ENCODE data around the gene ENHO. TPM values are rescaled to one million over a fixed set of nuclear protein-coding genes. Genes with fewer than 3 reads are reported as not detected.
"Not testable (repeated sequence)": the region's sequence is repeated elsewhere in the genome, so short reads cannot be mapped to it uniquely, and the experiment has no call there.

ENHO gene
- total RNA-seq, 1 donor from 2014 or later: 0.07 TPM

DNA sequence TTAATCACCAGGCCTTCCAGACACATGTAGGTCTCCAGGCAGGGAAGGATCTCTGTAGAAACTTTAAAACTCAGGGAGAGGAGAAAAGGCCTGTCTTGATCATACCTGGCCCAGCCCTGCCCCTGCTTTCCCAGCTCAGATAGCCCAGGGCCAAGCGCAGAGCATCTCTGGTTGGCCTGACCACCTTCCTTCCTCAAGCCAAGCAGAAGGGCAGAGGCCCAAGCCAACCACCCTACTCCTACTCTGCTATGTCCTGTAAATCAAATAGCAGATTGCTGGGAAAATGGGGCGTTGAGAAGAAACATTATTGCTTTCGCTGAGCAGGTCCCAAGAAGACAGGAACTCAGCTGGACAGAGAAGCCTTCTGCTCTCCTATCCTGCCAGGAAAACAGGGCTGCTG, 14.3 kb downstream of the ENHO start:
- DNase-seq (ENCODE audit: low read depth, low spot score): no peak

DNA sequence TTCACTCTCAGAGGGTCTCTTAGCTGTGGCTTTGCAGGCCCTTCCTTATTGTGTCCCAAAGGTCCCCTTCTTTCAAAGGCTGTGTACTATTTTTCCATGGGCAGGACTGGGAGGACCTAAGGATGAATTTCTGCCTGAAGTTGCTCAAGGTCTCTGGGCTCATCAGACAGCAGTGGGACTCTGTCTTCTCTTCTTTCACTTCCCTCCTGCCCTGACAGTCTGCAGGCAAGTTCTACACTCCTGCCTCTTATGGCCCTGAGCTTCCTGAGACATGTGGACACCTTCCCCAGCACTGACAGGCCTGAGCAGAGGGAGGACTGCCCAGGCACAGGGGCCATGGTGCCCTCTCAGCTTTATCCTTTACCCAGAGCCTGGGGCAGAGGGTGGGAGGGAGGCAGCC, 14.8 kb downstream of the ENHO start:
- no peak for DNase-seq (ENCODE audit: low read depth, low spot score)

DNA sequence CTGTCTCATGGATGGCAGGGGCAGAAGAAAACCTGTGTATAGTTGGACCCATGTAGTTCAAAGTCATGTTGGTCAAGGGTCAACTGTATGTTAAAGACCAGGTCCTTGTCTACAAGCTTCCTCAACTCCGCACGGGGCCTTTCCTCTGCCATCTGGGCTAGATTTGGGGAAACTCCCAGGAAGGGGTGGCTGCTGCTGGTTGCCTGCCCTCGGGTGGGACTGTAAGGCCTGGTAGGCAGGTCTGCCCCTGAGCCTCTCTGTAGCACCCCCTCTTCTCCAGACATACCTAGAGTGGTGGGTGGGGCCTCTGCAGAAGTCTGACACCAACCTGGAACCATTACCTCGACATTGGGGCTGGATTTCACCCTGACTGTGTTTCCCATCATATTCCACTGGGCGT, 15.2 kb downstream of the ENHO start:
- no peak for DNase-seq (ENCODE audit: low read depth, low spot score)

DNA sequence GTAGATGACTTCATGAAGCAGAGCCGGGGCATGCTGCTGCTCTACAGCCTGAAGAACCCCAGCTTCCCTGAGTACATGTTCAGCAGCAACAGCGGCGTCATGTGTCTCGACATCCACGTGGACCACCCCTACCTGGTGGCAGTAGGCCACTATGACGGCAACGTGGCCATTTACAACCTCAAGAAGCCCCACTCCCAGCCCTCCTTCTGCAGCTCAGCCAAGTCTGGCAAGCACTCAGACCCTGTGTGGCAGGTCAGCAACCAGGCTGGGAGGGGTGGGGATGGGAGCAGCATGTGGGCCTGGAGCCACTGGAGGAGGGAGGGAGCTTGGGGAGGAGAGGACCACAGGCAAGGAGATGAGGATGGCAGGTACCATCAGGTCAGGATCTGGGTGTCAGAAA, 16.2 kb downstream of the ENHO start:
- no peak for DNase-seq (ENCODE audit: low read depth, low spot score)

DNA sequence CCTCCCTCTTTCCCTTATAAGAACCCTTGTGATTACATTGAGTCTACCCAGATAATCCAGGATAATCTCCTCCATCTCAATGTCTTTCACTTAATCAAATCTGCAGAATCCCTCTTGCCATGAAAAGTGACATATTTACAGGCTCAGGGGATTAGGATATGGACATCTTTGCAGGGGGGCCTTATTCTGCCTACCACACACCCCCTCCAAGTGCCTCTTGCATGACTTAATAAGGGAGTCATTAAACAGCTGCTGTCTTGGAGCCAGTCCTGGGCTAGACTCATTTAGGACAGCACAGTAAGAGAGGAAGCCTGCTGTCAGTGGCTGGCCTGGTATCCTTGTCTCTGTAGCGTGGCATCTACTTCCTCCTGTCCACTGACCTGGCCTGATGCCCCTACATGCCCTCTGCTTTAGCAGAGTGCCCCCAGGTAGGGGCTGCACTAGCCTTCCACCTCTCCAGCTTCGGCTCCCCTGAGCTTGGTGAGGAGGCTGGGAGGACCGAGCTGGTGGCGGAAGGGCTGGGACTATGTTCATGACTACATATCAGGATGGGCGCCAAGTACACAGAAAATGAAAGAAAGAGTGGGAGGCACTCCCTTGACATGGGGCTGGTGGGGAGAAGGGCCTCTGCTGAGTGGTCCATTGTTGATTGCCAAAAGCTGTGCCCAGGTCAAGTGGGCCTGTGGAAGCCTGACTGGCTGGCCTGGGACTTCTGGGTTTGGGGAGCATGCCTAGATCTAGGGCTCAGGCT, 17.2 kb downstream of the ENHO start:
- no peak for DNase-seq (ENCODE audit: low read depth, low spot score)

DNA sequence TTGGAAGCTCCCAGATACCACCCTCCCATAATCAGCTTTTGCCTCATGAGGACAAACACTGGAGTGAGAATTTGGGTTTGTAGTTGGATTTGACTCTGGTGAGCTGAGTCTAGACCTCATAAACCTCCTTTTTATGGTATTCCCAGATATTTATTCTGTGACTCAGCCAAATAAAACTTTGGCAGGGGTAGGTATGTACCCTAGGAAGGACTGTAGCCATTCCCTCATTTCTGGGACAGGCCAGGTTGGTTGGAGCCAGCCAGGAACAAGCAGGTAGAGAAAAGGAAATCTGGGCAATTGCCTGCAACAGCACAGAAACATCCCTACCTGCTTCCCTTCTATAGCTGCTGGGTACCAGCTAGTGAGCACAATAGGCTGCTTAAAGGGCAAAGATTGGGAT, 19.4 kb downstream of the ENHO start:
- no peak for DNase-seq (ENCODE audit: low read depth, low spot score)

DNA sequence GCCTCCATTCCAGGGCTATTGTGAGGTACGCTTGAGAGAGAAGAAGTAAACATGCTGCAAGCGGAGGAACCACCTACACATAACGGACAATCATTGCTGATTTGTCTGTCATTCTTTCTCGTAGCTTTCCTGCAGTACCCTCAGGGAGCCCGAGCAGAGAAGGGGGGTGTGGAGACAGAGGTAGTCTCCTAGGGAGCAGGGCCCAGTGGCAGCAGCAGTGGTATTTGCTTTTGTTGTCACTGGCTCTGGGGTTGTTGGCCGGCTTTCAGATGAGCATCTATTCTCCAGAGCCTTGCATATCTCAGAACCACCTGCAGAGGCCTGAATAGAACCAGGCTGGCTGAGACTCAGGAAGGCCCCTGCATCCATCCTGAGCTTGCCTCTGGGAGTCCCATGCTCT, 19.9 kb downstream of the ENHO start:
- no peak for DNase-seq (ENCODE audit: low read depth, low spot score)

DNA sequence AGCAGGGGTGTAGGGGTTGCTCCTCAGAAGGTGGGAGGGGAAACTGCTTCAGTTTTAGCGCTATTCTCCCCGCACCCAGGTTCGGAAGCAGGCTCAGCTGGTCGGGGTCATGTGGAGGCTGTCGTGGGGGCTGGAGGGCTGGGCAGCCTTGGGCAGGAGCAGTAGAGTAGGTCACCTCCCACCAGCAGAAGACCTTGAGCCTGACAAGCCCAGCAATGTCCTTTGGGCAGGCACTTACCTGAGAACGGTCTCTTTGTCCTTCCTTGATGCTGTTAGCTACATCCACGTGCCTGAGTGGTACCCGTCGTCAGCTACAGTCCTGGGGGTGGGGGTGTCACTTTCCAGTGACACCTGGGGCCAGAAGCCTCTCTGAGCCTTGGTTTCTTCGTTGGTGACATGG, 20.3 kb downstream of the ENHO start:
- no peak for DNase-seq (ENCODE audit: low read depth, low spot score)

DNA sequence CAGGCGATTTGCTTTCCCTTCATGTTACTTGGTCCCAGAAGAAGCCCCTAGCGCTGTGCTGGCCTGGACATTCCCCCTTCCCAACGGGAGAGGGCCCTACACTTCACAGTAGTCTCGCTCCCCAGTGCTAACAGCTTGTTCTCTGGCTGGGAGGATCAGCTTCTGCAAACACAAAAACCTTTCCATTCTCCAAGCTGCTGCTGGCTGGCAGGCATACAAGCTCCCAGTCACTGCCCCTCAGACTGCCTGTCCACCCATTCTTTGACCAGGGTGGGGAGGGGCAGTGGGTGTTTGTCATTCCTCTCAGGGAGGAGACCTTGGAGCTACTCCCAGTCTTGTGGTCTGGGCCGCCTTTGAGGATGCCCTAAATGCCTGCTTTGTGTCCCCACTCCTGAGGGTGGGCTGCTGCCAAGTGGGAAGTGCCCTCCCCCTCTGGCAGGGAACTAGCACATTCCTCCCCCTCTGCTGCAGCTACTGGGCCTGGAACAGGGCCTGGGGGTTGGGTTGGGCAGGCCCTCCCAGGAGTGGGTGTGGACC, 20.8 kb downstream of the ENHO start:
- no peak for DNase-seq (ENCODE audit: low read depth, low spot score)

DNA sequence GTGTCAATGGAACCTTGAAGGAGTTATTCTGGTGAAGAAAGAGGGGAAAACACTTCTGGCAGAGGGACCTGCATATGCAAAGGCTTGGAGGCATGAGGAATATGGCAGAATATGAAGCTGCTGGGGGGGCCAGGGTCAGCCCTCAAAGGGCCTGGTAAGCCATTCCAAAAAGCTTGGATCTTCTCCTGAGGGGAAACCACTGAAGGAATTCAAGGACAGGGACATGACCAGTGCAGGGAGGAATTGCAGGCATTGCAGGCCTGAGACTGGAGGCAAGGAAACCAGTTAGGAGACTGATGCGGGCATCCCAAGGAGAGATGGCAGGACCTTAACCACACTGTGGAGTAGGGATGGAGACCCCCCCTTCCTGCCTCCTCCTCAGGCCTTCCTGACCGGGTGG, 21.4 kb downstream of the ENHO start:
- no peak for DNase-seq (ENCODE audit: low read depth, low spot score)

DNA sequence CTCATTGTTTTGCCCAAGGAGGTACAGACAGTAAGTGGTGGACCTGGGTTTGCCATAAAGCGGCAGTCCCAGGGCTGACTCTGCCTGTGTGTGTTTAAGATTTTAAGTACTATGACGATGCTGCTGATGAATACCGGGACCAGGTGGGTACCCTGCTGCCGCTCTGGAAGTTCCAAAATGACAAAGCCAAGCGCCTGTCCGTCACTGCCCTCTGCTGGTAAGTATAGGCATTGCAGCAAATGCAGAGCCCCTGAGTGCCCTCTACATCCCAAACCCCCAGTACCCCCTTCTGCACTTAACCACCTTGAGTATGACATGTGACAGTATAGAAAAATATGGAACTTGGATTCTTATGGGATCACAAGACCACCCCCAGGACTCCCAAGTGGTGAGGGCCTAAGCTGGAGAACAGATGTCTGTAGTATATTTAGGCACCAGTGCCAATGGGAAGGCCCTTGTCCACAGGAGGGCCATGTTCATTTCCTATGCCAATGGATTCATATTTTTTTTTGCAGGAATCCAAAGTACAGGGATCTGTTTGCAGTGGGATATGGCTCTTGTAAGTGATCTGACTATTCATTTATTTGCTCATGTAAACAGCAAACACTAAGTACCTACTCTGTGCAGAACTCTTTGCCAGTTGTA, 22.0 kb downstream of the ENHO start:
- DNase-seq (ENCODE audit: low read depth, low spot score): no peak

DNA sequence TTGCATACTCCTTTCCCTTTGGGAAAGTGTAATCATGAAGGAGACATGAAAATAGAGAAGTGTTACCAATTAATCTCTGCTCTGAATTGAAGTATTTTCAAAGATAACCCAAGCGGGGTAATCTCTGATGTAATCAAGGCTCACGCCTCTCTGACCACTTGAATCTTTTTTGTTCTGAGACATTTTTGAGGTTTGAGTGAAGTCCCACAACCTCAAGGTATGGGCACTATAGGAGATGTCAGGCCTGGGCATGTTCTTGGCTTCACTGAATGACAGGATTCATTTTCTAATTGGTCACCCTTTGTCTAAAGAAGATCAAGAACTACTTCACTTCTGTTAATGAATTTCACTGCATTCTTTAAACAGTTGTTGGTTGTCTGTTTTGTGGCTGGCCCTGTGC, 23.7 kb downstream of the ENHO start:
- no peak for DNase-seq (ENCODE audit: low read depth, low spot score)

DNA sequence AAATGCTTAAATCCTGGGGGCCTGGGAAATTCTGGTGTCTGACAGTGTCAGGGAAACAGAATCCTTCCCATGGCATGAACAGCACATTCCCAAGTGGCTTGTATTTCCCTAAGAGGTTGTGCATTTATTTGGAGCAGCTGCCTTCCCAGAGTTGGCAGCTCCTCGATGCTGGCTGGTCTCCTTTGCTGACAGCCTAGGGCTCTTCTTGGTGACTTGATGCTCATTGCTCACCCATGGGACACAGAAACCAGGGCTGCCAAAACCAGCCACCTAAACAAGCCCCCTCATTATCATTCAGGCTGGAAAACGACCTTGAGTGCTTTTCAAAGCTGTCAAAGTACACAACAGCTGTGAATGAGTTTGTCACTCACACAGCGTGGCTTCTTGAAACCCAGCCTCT, 24.2 kb downstream of the ENHO start:
- no peak for DNase-seq (ENCODE audit: low read depth, low spot score)

DNA sequence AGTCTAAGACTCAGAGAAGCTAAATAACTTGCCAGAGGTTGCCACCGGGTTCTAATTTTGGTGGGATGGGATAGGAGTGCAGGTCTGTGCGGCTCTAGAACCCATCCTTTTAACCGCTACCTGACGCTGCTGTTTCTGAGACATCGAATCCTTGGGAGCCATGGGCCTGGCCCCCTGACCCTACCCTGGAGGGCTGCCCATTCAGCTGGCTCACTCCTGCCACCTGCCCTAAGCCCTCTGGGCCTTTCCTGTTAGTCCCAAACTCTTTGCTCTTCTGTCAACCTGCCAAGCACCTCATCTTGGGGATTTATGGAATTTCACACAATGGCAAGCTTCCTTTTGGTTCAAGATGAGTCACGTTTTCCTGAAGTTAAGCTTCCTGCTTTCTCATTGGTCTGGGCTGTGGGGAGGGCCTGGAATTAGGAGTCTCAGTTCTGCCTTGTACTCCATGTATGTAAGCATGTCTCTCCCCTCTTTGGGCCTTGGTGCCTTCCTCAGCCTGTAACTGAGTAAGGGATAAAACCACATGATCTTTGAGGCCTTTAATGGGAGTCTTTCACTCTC, 26.6 kb downstream of the ENHO start:
- peak; percentile 86 for DNase-seq (ENCODE audit: low read depth, low spot score)

DNA sequence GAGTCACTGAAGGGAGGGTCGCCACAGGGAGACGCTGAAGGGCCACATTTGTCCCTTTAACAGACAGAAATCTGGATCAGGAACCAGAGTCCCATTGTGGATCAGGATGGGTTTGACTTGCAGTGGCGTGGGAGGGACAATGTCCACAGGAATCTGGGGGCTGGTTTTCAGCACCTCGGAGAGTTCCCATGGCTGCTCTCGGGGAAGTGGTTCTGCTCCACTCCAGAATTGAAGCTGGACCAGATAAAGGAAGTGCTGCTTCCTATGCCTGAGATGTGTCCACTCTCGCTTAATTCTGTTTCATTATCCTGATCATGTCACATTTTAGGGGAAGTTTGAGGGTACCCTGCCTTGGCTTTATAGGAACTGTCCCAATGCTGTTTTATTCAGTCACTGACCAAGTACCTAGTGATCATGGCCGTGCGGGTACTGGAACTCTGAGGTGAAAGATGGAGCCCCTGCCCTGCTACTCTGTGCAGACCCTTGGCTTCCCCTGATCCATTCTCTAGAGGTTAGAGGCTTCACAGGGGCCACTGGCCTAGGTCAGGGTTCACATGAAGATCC, 28.7 kb downstream of the ENHO start:
- no peak for DNase-seq (ENCODE audit: low read depth, low spot score)

DNA sequence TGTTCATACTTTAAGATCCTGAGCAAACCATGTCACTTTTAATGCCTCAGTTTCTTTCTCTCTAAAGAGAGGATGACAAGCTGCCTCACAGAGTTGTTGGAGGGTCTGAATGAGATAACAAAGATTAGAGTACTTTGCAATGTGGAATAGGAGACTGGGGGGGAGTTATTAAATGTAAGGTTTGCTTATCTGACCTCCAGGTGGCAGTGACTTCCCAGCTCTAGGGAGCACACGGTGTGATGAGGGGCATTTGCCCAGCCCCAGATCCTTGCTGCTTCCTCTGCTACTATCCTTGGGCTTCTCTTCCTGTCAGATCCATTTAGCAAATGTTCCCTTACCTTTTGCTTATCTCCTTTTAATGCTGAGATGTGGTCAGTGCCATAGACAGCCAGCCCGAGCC, 30.7 kb downstream of the ENHO start:
- DNase-seq (ENCODE audit: low read depth, low spot score): no peak

DNA sequence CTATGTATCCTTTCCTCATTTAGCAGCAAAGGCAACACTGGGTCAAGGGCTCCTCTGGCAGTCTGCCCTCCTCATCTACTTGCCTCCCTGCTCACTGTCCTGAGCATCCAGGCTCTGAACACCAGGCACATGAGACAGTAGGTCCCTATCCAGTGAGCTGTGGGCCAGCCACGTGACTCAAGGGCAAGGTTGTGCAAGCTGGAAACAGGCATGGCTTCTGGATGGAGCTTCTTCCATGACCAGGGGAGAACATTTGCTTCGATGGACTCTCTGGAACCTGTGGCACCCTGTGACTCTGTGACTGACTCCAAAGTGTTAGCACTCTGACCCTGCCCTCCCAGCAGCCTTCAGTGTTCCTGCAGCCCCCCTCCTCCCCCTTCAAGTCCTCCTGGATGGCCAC, 31.2 kb downstream of the ENHO start:
- no peak for DNase-seq (ENCODE audit: low read depth, low spot score)

DNA sequence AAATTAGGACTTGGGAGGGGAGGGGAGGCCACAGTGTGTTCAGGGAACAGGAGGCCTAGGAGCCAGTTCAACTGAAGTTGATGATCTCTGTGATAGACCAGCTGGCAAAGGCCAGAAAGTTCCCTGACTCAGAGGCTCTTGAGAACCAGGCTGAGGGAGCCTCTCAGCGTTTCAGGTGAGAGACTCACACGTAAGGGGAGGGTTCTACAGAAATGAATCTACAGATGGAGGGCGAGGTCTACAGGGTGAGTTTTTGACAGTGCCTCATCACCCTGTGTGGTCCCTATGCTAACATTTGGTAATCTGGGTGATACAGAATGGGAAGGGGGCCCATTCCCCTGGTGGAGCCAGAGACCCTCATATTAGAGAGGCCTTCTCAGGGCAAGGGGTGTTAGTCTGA, 32.0 kb downstream of the ENHO start:
- no peak for DNase-seq (ENCODE audit: low read depth, low spot score)

DNA sequence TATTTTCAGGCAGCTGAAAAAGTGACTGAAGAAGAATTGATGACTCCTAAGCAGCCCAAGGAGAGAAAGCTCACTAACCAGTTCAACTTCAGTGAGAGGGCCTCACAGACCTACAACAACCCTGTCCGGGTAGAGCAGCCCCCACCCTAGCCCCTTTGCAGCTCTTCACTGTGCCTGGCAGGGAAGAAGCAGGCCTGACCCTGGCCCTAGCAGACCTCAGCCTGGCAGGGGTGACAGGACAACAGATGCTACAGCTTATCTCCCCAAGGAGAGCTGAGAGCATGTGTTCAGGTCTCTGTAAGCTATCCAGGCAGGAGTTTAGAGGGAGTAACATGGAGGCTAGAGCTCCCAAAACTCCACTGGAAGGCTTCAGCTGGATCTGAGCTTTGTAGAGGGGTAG, 32.4 kb downstream of the ENHO start:
- no peak for DNase-seq (ENCODE audit: low read depth, low spot score)

DNA sequence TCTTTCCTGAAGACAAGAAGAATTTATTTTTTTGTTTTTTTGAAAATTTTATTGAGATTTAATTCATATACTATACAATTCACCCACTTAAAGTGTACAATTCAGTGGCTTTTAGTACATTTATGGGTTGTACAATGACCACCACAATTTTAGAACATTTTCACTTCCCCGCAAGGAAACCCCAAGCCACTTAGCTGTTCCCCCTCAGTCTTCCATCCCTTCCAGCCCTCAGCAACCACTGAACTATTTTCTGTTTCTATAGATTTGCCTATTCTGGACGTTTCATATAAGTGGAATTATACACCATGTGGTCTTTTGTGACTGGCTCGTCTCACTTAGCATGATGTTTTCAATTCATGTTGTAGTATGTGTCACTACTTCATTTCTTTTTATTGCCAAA, 36.2 kb downstream of the ENHO start:
- DNase-seq (ENCODE audit: low read depth, low spot score): no peak

DNA sequence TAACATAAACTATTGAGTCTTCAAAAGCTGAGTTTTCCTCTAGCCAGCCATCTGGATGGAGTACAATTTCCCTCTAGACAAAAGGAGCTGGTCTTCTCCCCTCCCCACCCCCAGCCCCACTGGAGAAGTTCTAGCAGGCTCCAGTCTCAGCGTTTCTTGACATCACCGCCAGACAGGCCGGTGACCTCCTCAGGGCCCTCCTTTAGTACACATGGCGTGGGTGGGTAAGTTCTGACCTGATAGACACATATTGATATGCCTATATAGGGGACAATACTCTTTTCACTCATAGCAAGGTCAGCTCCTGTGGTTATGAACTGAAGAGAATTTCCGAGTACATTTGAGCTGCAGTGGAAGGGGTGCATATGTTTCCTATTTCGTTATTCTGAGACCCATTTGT, 37.0 kb downstream of the ENHO start:
- no peak for DNase-seq (ENCODE audit: low read depth, low spot score)

DNA sequence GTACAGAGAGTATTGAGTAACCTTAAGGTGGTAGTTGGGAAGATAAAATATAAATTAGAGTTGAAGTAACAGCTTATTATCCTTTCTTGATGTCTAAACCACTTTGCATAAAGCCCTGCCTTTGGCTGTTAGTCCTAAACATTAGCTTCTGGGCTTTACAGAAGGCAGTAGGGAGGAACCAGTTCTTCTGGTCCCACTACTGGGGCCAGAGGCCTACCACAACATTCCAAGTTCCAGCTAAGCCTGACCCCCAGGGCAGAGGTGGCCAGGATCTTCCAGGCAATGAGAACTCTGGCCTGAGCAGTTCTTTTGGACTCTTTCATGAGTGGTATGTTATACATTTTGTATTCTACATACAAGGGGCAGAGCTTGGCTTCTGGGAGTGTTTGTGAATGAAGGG, 38.1 kb downstream of the ENHO start:
- no peak for DNase-seq (ENCODE audit: low read depth, low spot score)

DNA sequence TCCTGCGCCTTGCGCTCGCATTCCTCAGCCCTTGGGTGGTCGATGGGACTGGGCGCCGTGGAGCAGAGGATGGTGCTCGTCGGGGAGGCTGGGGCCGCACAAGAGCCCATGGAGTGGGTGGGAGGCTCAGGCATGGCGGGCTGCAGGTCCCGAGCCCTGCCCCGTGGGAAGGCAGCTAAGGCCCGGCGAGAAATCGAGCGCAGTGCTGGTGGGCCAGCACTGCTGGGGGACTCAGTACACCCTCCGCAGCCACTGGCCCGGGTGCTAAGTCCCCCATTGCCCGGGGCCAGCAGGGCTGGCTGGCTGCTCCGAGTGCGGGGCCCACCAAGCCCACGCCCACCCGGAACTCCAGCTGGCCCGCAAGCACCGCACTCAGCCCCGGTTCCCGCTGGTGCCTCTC, 40.0 kb downstream of the ENHO start:
- DNase-seq (ENCODE audit: low read depth, low spot score): not testable (repeated sequence)
